Progenitor cell of endocrine pancreas (in vitro differentiated cells): ENCODE results near the gene TPD52L1. TPM values are rescaled to one million over a fixed set of nuclear protein-coding genes. Genes with fewer than 3 reads are reported as not detected.

Source experiments
- DNase-seq: peaks from one replicate; pipeline ENCODE4 v3.0.0; 2021; ENCODE audit warnings: low spot score; ENCODE audit not compliant: unreplicated experiment
- H3K27ac Mint-ChIP-seq: 2 replicates; pipeline ENCODE4 v1.8.0; 2021; ENCODE audit warnings: mild to moderate bottlenecking, moderate library complexity, mixed read lengths
- H3K27me3 Mint-ChIP-seq: 2 replicates; pipeline ENCODE4 v1.8.0; 2021; ENCODE audit warnings: mixed read lengths
- H3K36me3 Mint-ChIP-seq: 2 replicates; pipeline ENCODE4 v1.8.0; 2022; ENCODE audit warnings: mixed read lengths; ENCODE audit not compliant: insufficient read depth
- H3K4me1 Mint-ChIP-seq: 2 replicates; pipeline ENCODE4 v1.8.0; 2021; ENCODE audit warnings: low read depth, mixed read lengths
- H3K4me3 Mint-ChIP-seq: 2 replicates; pipeline ENCODE4 v1.8.0; 2021; ENCODE audit warnings: low read depth, mild to moderate bottlenecking, moderate library complexity, mixed read lengths
- H3K9me3 Mint-ChIP-seq: 2 replicates; pipeline ENCODE4 v1.8.0; 2021; ENCODE audit warnings: low read depth, mixed read lengths
- CTCF ChIP-seq: fragments of 200-600 bp; sonication (generic); IDR thresholded peaks from one replicate; pipeline ENCODE4 v1.5.0; 2021; ENCODE audit warnings: antibody characterized with exemption, mild to moderate bottlenecking; ENCODE audit not compliant: unreplicated experiment
- total RNA-seq: library from RNA; stranded (reverse); gene quantifications from 2 replicates; pipeline ENCODE4 v1.2.1, GENCODE V29; 2021

TPD52L1 gene
- total RNA-seq, 1 donor from 2014 or later = 33.8 TPM

- TF ChIP-seq CTCF = no peak
- Mint-ChIP-seq H3K27me3 (no peaks in the 10 kb centered on the region), H3K36me3 (no peaks in the 10 kb centered on the region), H3K4me1 (peaks cover 1% of the 10 kb centered on the region), H3K27ac (no peak overlapping the region), H3K4me3 (no peak overlapping the region), H3K9me3 (no peaks in the 10 kb centered on the region)
- DNase-seq = no peak
These were observed 63.8 kb downstream of the TPD52L1 start for GRCh38 chr6:125217369-125217768.

GRCh38 chr6:125217992-125218391 lies 64.4 kb downstream of the TPD52L1 start:
- H3K36me3 Mint-ChIP-seq = no peaks in the 10 kb centered on the region
- H3K27me3 Mint-ChIP-seq = no peaks in the 10 kb centered on the region
- no peaks in the 10 kb centered on the region for H3K9me3 Mint-ChIP-seq
- H3K4me3 Mint-ChIP-seq = no peak overlapping the region
- no peak overlapping the region for H3K27ac Mint-ChIP-seq
- no peak for DNase-seq
- no peak for TF ChIP-seq CTCF
- peaks cover 6% of the 10 kb centered on the region for H3K4me1 Mint-ChIP-seq

GRCh38 chr6:125219361-125219895 lies 65.9 kb downstream of the TPD52L1 start:
- no peaks in the 10 kb centered on the region for H3K36me3 Mint-ChIP-seq
- H3K9me3 Mint-ChIP-seq = no peaks in the 10 kb centered on the region
- TF ChIP-seq CTCF = no peak
- no peak overlapping the region for H3K4me3 Mint-ChIP-seq
- DNase-seq = no peak
- H3K27me3 Mint-ChIP-seq = no peaks in the 10 kb centered on the region
- H3K27ac Mint-ChIP-seq = no peak overlapping the region
- peaks cover 8% of the 10 kb centered on the region for H3K4me1 Mint-ChIP-seq

GRCh38 chr6:125220712-125221111 lies 67.1 kb downstream of the TPD52L1 start:
- Mint-ChIP-seq H3K36me3 (no peaks in the 10 kb centered on the region), H3K27me3 (no peaks in the 10 kb centered on the region), H3K9me3 (no peaks in the 10 kb centered on the region), H3K4me3 (no peak overlapping the region), H3K4me1 (peaks cover 8% of the 10 kb centered on the region), H3K27ac (no peak overlapping the region)
- no peak for DNase-seq
- no peak for TF ChIP-seq CTCF

GRCh38 chr6:125222531-125223455 lies 69.2 kb downstream of the TPD52L1 start:
- no peaks in the 10 kb centered on the region for H3K9me3 Mint-ChIP-seq

More at GRCh38 chr6:125222531-125223455, 69.2 kb downstream of the TPD52L1 start:
- no peak for DNase-seq
- Mint-ChIP-seq H3K4me1 (peaks cover 8% of the 10 kb centered on the region), H3K4me3 (no peak overlapping the region), H3K36me3 (no peaks in the 10 kb centered on the region), H3K27me3 (no peaks in the 10 kb centered on the region), H3K27ac (no peak overlapping the region)
- TF ChIP-seq CTCF = no peak
